Cardiac muscle cell (in vitro differentiated cells and primary cell): Measurements from ENCODE around the gene FGGY. TPM values are rescaled to one million over a fixed set of nuclear protein-coding genes. Genes with fewer than 3 reads are reported as not detected.

Source experiments
- DNase-seq, 2 donors: peaks; one replicate each; pipeline versions ENCODE4 v3.0.0 to v3.0.0-alpha.2; 2010 to 2017; ENCODE audit warnings: low read depth in 1 of 2, low spot score in 1 of 2
- H3K27ac ChIP-seq: fragments of 200-600 bp; sonication (generic); 2 replicates; pipeline ENCODE4 v1.5.1; 2016
- H3K27me3 ChIP-seq: fragments of 200-600 bp; sonication (generic); 2 replicates; pipeline ENCODE4 v1.6.0; 2016; ENCODE audit warnings: control low read depth
- H3K36me3 ChIP-seq: fragments of 200-600 bp; sonication (generic); 2 replicates; pipeline ENCODE4 v1.5.1; 2016; ENCODE audit warnings: control low read depth
- H3K4me1 ChIP-seq: fragments of 200-600 bp; sonication (generic); 2 replicates; pipeline ENCODE4 v1.8.1; 2017; ENCODE audit warnings: low read depth, mild to moderate bottlenecking, mixed run types
- H3K4me3 ChIP-seq: fragments of 200-600 bp; sonication (generic); 2 replicates; pipeline ENCODE4 v1.5.1; 2016; ENCODE audit warnings: mild to moderate bottlenecking
- H3K9me3 ChIP-seq: fragments of 200-600 bp; sonication (generic); 2 replicates; pipeline ENCODE4 v1.5.1; 2017; ENCODE audit warnings: low read depth, mild to moderate bottlenecking, control low read depth
- CTCF ChIP-seq: IDR thresholded peaks from 2 replicates; pipeline ENCODE4 v1.5.1; 2012; ENCODE audit warnings: low read depth, mild to moderate bottlenecking, low read length
- polyA plus RNA-seq: library from polyadenylated mRNA; unstranded; fragments of >200 nt; fragmentation: Nextera tagmentation; extraction: Ambion mirVana; gene quantifications from 2 replicates; pipeline ENCODE4 v1.2.1, GENCODE V29; 2016
- total RNA-seq: library from RNA; depleted of rRNA; stranded (reverse); fragments of >200 nt; gene quantifications from 2 replicates; pipeline ENCODE4 v1.2.3, GENCODE V29; 2016

The FGGY gene
- total and polyA plus RNA-seq, 2 experiments from 2014 or later, result 9.8 to 14.5 TPM

DNA sequence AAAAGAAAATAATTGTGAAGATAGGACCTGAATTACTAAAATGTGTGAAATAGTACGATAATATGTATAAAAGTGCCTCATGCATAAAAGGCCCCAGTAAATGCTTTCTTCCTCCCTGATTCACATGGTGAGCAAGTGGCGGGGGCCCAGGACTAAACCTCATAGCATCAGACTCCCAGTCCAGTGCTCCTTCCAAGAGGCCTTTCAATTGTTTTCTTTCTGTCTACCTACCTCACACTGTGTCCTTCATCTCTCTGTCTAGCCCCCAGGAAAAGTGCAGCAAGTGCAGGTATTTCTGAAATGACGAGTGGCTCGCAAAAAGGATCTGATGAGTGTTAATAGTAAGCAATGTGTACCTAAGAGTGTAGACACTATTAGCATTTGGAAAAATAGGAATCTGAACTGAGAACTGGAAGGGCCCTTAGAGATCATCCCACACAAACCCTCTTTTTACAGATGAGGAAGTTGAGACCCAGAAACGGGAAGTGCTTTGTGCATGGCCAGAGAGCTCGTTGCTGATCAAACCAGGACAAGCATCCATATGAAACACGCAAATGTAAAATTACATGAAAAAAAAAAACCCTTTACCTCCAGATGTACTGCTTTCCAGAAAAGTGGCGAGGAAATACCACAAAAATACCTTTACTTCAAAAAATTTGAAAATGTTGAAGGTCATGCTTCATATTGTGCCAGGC lies 399.7 kb downstream of the FGGY start:
- H3K36me3 ChIP-seq, result no peaks in the 10 kb centered on the region

GRCh38 chr1:59697150-59697800 lies 400.4 kb downstream of the FGGY start:
- Histone ChIP-seq H3K9me3 (no peaks in the 10 kb centered on the region), H3K27ac (no peak overlapping the region), H3K27me3 (no peaks in the 10 kb centered on the region), H3K4me1 (peaks cover 2% of the 10 kb centered on the region), H3K36me3 (no peaks in the 10 kb centered on the region), H3K4me3 (no peak overlapping the region)
- TF ChIP-seq CTCF, result no peak
- DNase-seq, result peak in 1 of 2 donors; percentile 73

More for the DNA sequence above, 399.7 kb downstream of the FGGY start:
- Histone ChIP-seq H3K9me3 (no peaks in the 10 kb centered on the region), H3K27ac (no peak overlapping the region), H3K4me3 (no peak overlapping the region), H3K27me3 (no peaks in the 10 kb centered on the region), H3K4me1 (peaks cover 9% of the 10 kb centered on the region)
- TF ChIP-seq CTCF, result no peak
- DNase-seq, result no peak

GRCh38 chr1:59698386-59698785 lies 401.5 kb downstream of the FGGY start:
- Histone ChIP-seq H3K4me3 (no peak overlapping the region), H3K9me3 (no peaks in the 10 kb centered on the region), H3K27ac (no peak overlapping the region), H3K36me3 (no peaks in the 10 kb centered on the region), H3K27me3 (no peaks in the 10 kb centered on the region), H3K4me1 (peaks cover 2% of the 10 kb centered on the region)
- no peak for DNase-seq
- no peak for TF ChIP-seq CTCF

GRCh38 chr1:59699227-59699847 lies 402.4 kb downstream of the FGGY start:
- Histone ChIP-seq H3K4me3 (no peak overlapping the region), H3K36me3 (no peaks in the 10 kb centered on the region), H3K9me3 (no peaks in the 10 kb centered on the region), H3K27me3 (no peaks in the 10 kb centered on the region), H3K4me1 (peaks cover 2% of the 10 kb centered on the region), H3K27ac (no peak overlapping the region)
- TF ChIP-seq CTCF, result peak; percentile 94
- peak; percentile 61 to 71 for DNase-seq

DNA sequence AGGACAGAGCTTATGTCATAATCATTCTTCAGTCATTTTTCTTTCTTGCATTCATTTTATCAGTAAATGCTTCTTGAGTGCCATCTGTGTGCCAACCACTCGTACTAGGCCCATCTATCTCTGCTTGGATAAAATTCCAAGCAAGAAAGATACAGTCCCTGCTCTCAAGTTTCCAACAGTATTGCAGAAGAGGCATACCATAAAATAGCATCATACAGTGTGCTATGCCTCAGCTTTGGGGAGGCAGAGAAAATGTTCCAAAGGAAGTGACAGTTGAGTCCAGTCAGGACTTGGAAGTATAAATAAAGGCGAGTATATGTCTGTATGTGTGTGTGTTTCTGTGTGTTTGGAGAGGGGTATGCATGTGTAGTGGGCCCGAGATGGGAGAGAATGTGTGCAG lies 404.5 kb downstream of the FGGY start:
- no peak overlapping the region for H3K27ac ChIP-seq
- H3K4me1 ChIP-seq, result peaks cover 2% of the 10 kb centered on the region
- H3K36me3 ChIP-seq, result no peaks in the 10 kb centered on the region
- H3K9me3 ChIP-seq, result no peaks in the 10 kb centered on the region
- DNase-seq, result peak in 1 of 2 donors; percentile 36
- no peaks in the 10 kb centered on the region for H3K27me3 ChIP-seq
- TF ChIP-seq CTCF, result no peak
- no peak overlapping the region for H3K4me3 ChIP-seq
